ENCODE measurements around the gene SPACA6. TPM values are rescaled to one million over a fixed set of nuclear protein-coding genes. Genes with fewer than 3 reads are reported as not detected.

The SPACA6 gene
- total RNA-seq, 1 experiment from 2014 or later = 3.6 TPM

DNA sequence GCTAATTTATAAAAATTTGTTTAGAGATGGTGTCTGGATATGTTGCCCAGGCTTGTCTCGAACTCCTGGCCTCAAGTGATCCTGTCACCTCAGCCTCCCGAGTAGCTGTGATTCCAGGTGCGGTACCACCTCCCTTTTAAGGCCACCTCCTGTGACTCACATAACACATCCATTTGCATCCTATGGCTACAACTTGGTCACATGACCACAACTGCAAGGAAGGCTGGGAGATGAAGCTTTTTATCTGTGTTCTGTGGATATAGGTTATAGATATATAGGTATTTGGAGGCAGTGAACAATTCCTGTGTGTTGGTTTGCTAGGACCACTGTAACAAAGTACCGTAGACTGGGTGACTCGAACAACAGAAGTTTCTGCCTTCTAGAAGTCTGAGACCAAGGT, 6.0 kb downstream of the SPACA6 start:
- no TSS peak for BruUV-seq (replicated peaks)
- H3K27me3 ChIP-seq (replicated peaks; ENCODE audit: control insufficient read depth, insufficient read depth, low read length) = no peaks in the 10 kb centered on the region
- H3K27ac Mint-ChIP-seq (ENCODE audit: unreplicated experiment) = no peak overlapping the region
- H3K4me3 Mint-ChIP-seq (ENCODE audit: unreplicated experiment) = no peak overlapping the region
- H3K27me3 Mint-ChIP-seq (ENCODE audit: insufficient read depth, unreplicated experiment) = no peaks in the 10 kb centered on the region
- ChIA-PET POLR2A (no interaction called here), CTCF (interaction anchor here (0.5 to 0.8 kb wide), 2 partner anchors 71 to 1175 kb away, joined by 3 read pairs; no protein-coding TSS in a partner anchor)
- peaks cover 12% of the 10 kb centered on the region; the same call in 1 of the 2 replicates for H3K4me1 ChIP-seq
- H3K9me3 Mint-ChIP-seq (ENCODE audit: unreplicated experiment) = peaks cover 10% of the 10 kb centered on the region
- H3K4me3 ChIP-seq (ENCODE audit: low read depth, low read length) = no peak overlapping the region
- H3K36me3 Mint-ChIP-seq (ENCODE audit: insufficient read depth, unreplicated experiment) = peaks cover 26% of the 10 kb centered on the region
- peaks cover 12% of the 10 kb centered on the region for H3K4me1 Mint-ChIP-seq (ENCODE audit: low read depth, unreplicated experiment)
- no peak for TF ChIP-seq CTCF (IDR thresholded peaks at IDR 0.05; ENCODE audit: insufficient read depth in 1 of 2, low read depth in 1 of 2, low read length in 1 of 2, severe bottlenecking in 1 of 2, unreplicated experiment in 1 of 2)
- no peak for DNase-seq
- no peaks in the 10 kb centered on the region for H3K9me3 ChIP-seq
- intact Hi-C loops (cut with micrococcal nuclease; ENCODE audit: unreplicated experiment) = no loop called here
- no peaks in the 10 kb centered on the region for H3K36me3 ChIP-seq (ENCODE audit: control insufficient read depth, insufficient read depth, low read length)

DNA sequence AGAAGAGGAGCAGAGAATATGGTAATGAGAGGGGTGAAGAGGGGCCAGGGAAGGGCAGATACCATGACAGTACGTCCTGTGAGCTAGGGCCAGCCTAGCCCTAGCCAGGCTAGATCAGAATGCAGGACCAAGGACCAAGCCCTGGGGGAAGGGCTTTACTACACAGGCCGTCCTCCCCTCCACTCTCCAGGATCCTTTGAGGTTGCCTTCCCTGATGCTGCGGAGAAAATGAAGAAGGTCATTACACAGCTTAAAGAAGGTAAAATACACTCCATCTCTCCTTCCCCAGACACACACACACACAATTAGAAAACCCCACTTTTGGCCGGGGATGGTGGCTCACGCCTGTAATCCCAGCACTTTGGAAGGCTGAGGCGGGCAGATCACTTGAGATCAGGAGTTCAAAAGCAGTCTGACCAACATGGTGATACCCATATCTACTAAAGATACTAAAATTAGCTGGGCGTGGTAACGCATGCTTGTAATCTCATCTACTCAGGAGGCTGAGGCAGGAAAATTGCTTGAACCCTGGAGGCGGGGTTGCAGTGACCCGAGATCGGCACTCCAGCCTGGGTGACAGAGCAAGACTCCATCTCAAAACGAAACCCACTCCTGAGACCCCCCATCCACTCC, 8.5 kb downstream of the SPACA6 start:
- H3K4me1 Mint-ChIP-seq (ENCODE audit: low read depth, unreplicated experiment) = peaks cover 12% of the 10 kb centered on the region
- no peak for TF ChIP-seq CTCF (IDR thresholded peaks at IDR 0.05; ENCODE audit: insufficient read depth in 1 of 2, low read depth in 1 of 2, low read length in 1 of 2, severe bottlenecking in 1 of 2, unreplicated experiment in 1 of 2)
- peak in 1 of 2 experiments; percentile 26 for DNase-seq
- no TSS peak for BruUV-seq (replicated peaks)
- no peaks in the 10 kb centered on the region for H3K27me3 ChIP-seq (replicated peaks; ENCODE audit: control insufficient read depth, insufficient read depth, low read length)
- no peak overlapping the region for H3K4me3 ChIP-seq (ENCODE audit: low read depth, low read length)
- POLR2A ChIA-PET = no interaction called here
- intact Hi-C loops (cut with micrococcal nuclease; ENCODE audit: unreplicated experiment) = no loop called here
- CTCF ChIA-PET = no interaction called here
- H3K36me3 ChIP-seq (ENCODE audit: control insufficient read depth, insufficient read depth, low read length) = no peaks in the 10 kb centered on the region
- H3K4me1 ChIP-seq = peaks cover 12% of the 10 kb centered on the region; the same call in 1 of the 2 replicates
- no peaks in the 10 kb centered on the region for H3K9me3 ChIP-seq
- peaks cover 43% of the 10 kb centered on the region for H3K36me3 Mint-ChIP-seq (ENCODE audit: insufficient read depth, unreplicated experiment)
- no peak overlapping the region for H3K27ac Mint-ChIP-seq (ENCODE audit: unreplicated experiment)
- no peaks in the 10 kb centered on the region for H3K27me3 Mint-ChIP-seq (ENCODE audit: insufficient read depth, unreplicated experiment)
- peaks cover 18% of the 10 kb centered on the region for H3K9me3 Mint-ChIP-seq (ENCODE audit: unreplicated experiment)
- H3K4me3 Mint-ChIP-seq (ENCODE audit: unreplicated experiment) = peak overlapping the region; percentile 32

DNA sequence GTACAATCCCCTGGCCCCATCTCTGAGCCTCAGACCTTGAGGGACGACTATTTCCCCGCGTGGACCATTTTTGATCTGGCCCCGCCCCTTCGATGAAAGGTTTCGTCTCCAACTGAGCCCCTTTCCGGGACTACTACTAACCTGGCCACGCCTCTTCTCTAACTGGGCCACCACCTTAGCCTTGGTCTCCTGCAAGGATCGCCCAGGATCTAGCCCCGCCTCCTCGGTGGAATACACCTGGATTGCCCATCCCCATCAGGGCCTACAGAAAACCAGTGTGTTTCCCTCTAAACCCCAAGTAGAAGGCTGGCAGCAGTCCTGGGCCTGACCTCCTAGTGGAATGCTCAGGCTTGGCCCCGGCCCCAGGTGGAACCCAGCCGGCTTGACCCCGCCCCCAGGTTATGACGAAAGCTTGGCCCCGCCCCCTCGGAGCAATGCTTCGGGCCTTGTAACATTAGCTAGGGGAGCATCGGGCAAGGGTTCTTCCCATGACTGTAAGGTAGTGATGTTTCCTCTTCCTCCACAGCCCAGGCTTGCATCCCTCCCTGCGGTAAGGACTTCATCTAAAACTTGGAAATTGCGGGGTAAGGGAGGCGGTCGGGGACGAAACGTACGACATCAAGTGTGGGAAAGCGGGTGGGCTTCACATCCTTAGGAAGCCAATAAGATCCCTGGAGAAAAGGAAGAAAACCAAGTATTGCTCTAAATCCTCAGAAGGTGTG, 9.1 kb downstream of the SPACA6 start:
- H3K9me3 ChIP-seq = no peaks in the 10 kb centered on the region
- ChIA-PET CTCF (interaction anchor here (0.5 to 1.3 kb wide), 2 partner anchors 14 to 800 kb away, joined by 5 to 7 read pairs; no protein-coding TSS in a partner anchor), POLR2A (interaction anchor here (0.6 kb wide), 1 partner anchor 1631 kb away, joined by 3 read pairs; no protein-coding TSS in a partner anchor)
- Mint-ChIP-seq H3K36me3 (ENCODE audit: insufficient read depth, unreplicated experiment) (peaks cover 43% of the 10 kb centered on the region), H3K4me1 (ENCODE audit: low read depth, unreplicated experiment) (peaks cover 12% of the 10 kb centered on the region), H3K27ac (ENCODE audit: unreplicated experiment) (peak overlapping the region; percentile 90), H3K9me3 (ENCODE audit: unreplicated experiment) (peaks cover 19% of the 10 kb centered on the region), H3K27me3 (ENCODE audit: insufficient read depth, unreplicated experiment) (no peaks in the 10 kb centered on the region), H3K4me3 (ENCODE audit: unreplicated experiment) (peak overlapping the region; percentile 85)
- H3K4me3 ChIP-seq (ENCODE audit: low read depth, low read length) = peak overlapping the region; percentile 54
- TF ChIP-seq CTCF (IDR thresholded peaks at IDR 0.05; ENCODE audit: insufficient read depth in 1 of 2, low read depth in 1 of 2, low read length in 1 of 2, severe bottlenecking in 1 of 2, unreplicated experiment in 1 of 2) = no peak
- H3K4me1 ChIP-seq = peaks cover 12% of the 10 kb centered on the region; the same call in 1 of the 2 replicates
- no peaks in the 10 kb centered on the region for H3K27me3 ChIP-seq (replicated peaks; ENCODE audit: control insufficient read depth, insufficient read depth, low read length)
- BruUV-seq (replicated peaks) = no TSS peak
- intact Hi-C loops (cut with micrococcal nuclease; ENCODE audit: unreplicated experiment) = no loop called here
- no peaks in the 10 kb centered on the region for H3K36me3 ChIP-seq (ENCODE audit: control insufficient read depth, insufficient read depth, low read length)
- DNase-seq = peak; percentile 65 to 80
